Measurements from ENCODE around the gene UTY.

GRCh38 chrY:13210961-13211646, 268.7 kb downstream of the UTY start:
- TF ChIP-seq SIN3A (IDR thresholded peaks at IDR 0.05; ENCODE audit: borderline replicate concordance, insufficient read depth, low read length) (no peak), REST (IDR thresholded peaks at IDR 0.05; ENCODE audit: insufficient read depth in 1 of 2, low read depth in 2 of 2, low read length in 2 of 2) (no peak), POLR2AphosphoS5 (IDR thresholded peaks at IDR 0.05; ENCODE audit: low read depth, low read length) (no peak), TAF1 (IDR thresholded peaks at IDR 0.05; ENCODE audit: borderline replicate concordance, insufficient read depth, low read length) (no peak)

Measured in PFSK-1 (cell line).